Gastroesophageal sphincter (tissue), 4 donors: ENCODE results near the gene EXOC3L2. TPM values are rescaled to one million over a fixed set of nuclear protein-coding genes. Genes with fewer than 3 reads are reported as not detected.

Experiments
- ATAC-seq: fragments of 150-250 bp; one replicate; pipeline ENCODE4 v1.9.1; 2016; ENCODE audit warnings: mild to moderate bottlenecking, moderate library complexity
- H3K27ac ChIP-seq, 4 donors: fragments of 200-600 bp; sonication (generic) in 3 of 4; 1 replicate in 3 of 4; 2 replicates in 1 of 4; pipeline ENCODE4 v1.5.1; 2016 to 2019
- H3K27me3 ChIP-seq: fragments of 200-600 bp; sonication (generic); one replicate; pipeline ENCODE4 v1.5.1; 2019
- H3K36me3 ChIP-seq, 2 donors: fragments of 200-600 bp; sonication (generic); one replicate each; pipeline ENCODE4 v1.5.1; 2019; ENCODE audit warnings: control low read depth in 1 of 2
- H3K4me1 ChIP-seq, 3 donors: fragments of 200-600 bp; sonication (generic); 1 replicate in 2 of 3; 2 replicates in 1 of 3; pipeline ENCODE4 v1.5.1; 2016 to 2019; ENCODE audit warnings: control low read depth in 2 of 3
- H3K4me3 ChIP-seq, 2 donors: fragments of 200-600 bp; sonication (generic); one replicate each; pipeline ENCODE4 v1.5.1; 2019; ENCODE audit warnings: mild to moderate bottlenecking in 1 of 2, moderate library complexity in 1 of 2
- H3K9me3 ChIP-seq, 3 donors: fragments of 200-600 bp; sonication (generic); one replicate each; pipeline ENCODE4 v1.5.1; 2017 to 2019; ENCODE audit warnings: control low read depth in 2 of 3
- CTCF ChIP-seq, 4 experiments: fragments of 200-600 bp in 2 of 4; fragments of 450-650 bp in 2 of 4; sonication (generic) in 1 of 4; IDR thresholded peaks; one replicate each; pipeline ENCODE4 v1.5.1; 2017 to 2019; ENCODE audit warnings: antibody characterized with exemption in 4 of 4, mild to moderate bottlenecking in 2 of 4, moderate library complexity in 2 of 4
- EP300 ChIP-seq: sonication (generic); formaldehyde crosslinking; IDR thresholded peaks from one replicate; pipeline ENCODE4 v1.6.1; 2017; ENCODE audit warnings: antibody characterized with exemption, mild to moderate bottlenecking
- POLR2A ChIP-seq, 2 donors: fragments of 450-650 bp; IDR thresholded peaks; one replicate each; pipeline ENCODE4 v1.6.1; 2017; ENCODE audit warnings: antibody characterized with exemption in 2 of 2, mild to moderate bottlenecking in 2 of 2, moderate library complexity in 1 of 2
- POLR2AphosphoS5 ChIP-seq: sonication (generic); formaldehyde crosslinking; IDR thresholded peaks from one replicate; pipeline ENCODE4 v1.6.1; 2017; ENCODE audit warnings: antibody characterized with exemption
- WGBS, 2 donors: methylation state at CpG; one replicate each; pipeline ENCODE4 v1.1.5; 2018; ENCODE audit warnings: low coverage in 1 of 2; 5-methylcytosine and 5-hydroxymethylcytosine counted together
- total RNA-seq, 4 donors: library from RNA; depleted of rRNA; stranded (reverse); fragments of >200 nt; gene quantifications; one replicate each; pipeline ENCODE4 v1.1.0, GENCODE V29; 2016

The EXOC3L2 gene
- total RNA-seq, 4 donors from 2014 or later = 1.2 to 2.9 (median 2.0) TPM

- Histone ChIP-seq H3K4me1 (peaks cover 0 to 3% (median 0%) of the 10 kb centered on the region in 3 donors), H3K27me3 (peaks cover 16% of the 10 kb centered on the region)
- 63 to 100% methylated on average over 1 to 11 of the region's 13 CpGs for WGBS, 2 donors
Observed at GRCh38 chr19:45243144-45243732, 2.0 kb downstream of the EXOC3L2 start.

DNA sequence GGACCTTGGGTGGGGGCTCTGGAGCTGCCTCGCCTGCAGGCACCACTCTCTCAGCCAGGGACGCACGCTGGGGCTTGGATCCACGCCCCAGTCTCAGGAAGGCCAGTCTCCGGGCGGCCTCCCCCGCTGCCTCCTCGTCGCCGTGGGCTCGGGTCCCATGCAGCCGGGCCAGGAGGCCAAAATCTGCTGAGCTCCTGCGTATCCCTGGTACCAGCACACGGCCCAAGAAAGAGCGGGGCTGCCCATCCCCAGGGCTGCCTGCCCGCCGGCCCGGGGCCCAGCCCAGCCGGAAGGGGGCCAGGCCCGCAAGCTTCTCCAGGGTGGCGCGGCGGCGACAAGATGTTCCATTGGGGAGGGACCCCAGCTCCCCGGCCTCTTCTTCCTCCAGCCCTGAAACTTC lies 6.7 kb downstream of the EXOC3L2 start:
- TF ChIP-seq CTCF (IDR thresholded peaks at IDR 0.05) (no peak), POLR2A (IDR thresholded peaks at IDR 0.05) (no peak), POLR2AphosphoS5 (no peak), EP300 (no peak)
- no peak overlapping the region for H3K4me3 ChIP-seq
- ATAC-seq = no peak
- H3K36me3 ChIP-seq = no peaks in the 10 kb centered on the region
- H3K9me3 ChIP-seq = no peaks in the 10 kb centered on the region
- peaks cover 0 to 7% (median 0%) of the 10 kb centered on the region in 3 donors for H3K4me1 ChIP-seq
- WGBS, 2 donors = 80% methylated on average over 1 of the region's 25 CpGs; no CpG with 5 or more reads in 1 of the 2 donors
- H3K27me3 ChIP-seq = peaks cover 49% of the 10 kb centered on the region
- no peak overlapping the region for H3K27ac ChIP-seq

More at GRCh38 chr19:45243144-45243732, 2.0 kb downstream of the EXOC3L2 start:
- Histone ChIP-seq H3K36me3 (no peaks in the 10 kb centered on the region), H3K9me3 (no peaks in the 10 kb centered on the region), H3K4me3 (no peak overlapping the region), H3K27ac (no peak overlapping the region)
- no peak for ATAC-seq
- no peak for TF ChIP-seq EP300
- TF ChIP-seq POLR2A (IDR thresholded peaks at IDR 0.05) = no peak
- no peak for TF ChIP-seq CTCF (IDR thresholded peaks at IDR 0.05)
- no peak for TF ChIP-seq POLR2AphosphoS5

- no peak overlapping the region for H3K27ac ChIP-seq
- H3K27me3 ChIP-seq = peaks cover 72% of the 10 kb centered on the region
- 0 to 40% methylated on average over 1 of the region's 8 CpGs for WGBS, 2 donors
Observed at GRCh38 chr19:45235485-45235884, 9.7 kb downstream of the EXOC3L2 start.

GRCh38 chr19:45234089-45234869 lies 10.9 kb downstream of the EXOC3L2 start:
- peaks cover 72% of the 10 kb centered on the region for H3K27me3 ChIP-seq
- H3K36me3 ChIP-seq = no peaks in the 10 kb centered on the region
- H3K4me1 ChIP-seq = peaks cover 0 to 7% (median 0%) of the 10 kb centered on the region in 3 donors
- TF ChIP-seq CTCF (IDR thresholded peaks at IDR 0.05) (no peak), EP300 (no peak), POLR2AphosphoS5 (no peak), POLR2A (IDR thresholded peaks at IDR 0.05) (no peak)
- no peak overlapping the region for H3K27ac ChIP-seq
- 20% methylated on average over 3 of the region's 93 CpGs; no CpG with 5 or more reads in 1 of the 2 donors for WGBS, 2 donors
- H3K4me3 ChIP-seq = no peak overlapping the region
- no peaks in the 10 kb centered on the region for H3K9me3 ChIP-seq
- no peak for ATAC-seq

More at GRCh38 chr19:45235485-45235884, 9.7 kb downstream of the EXOC3L2 start:
- no peak for TF ChIP-seq EP300
- no peak for TF ChIP-seq POLR2AphosphoS5
- TF ChIP-seq CTCF (IDR thresholded peaks at IDR 0.05) = no peak
- no peak for TF ChIP-seq POLR2A (IDR thresholded peaks at IDR 0.05)
- no peak overlapping the region for H3K4me3 ChIP-seq
- no peaks in the 10 kb centered on the region for H3K9me3 ChIP-seq
- no peaks in the 10 kb centered on the region for H3K36me3 ChIP-seq
- peaks cover 0 to 7% (median 0%) of the 10 kb centered on the region in 3 donors for H3K4me1 ChIP-seq
- ATAC-seq = no peak
